Endothelial cell of umbilical vein (primary cell): Measurements from ENCODE around the gene RSRC1. TPM values are rescaled to one million over a fixed set of nuclear protein-coding genes. Genes with fewer than 3 reads are reported as not detected.

Experiments used
- BruUV-seq: library from RNA; stranded (reverse); fragments of 400-500 nt; replicated peaks from 2 replicates; lab custom pipeline; 2021; lab: Mats Ljungman, UMichigan
- CTCF ChIA-PET: fragments of 300-600, 350-600 bp; sonication (Branson Sonifier 250); formaldehyde crosslinking; loops from one replicate; lab custom pipeline; 2021; ENCODE audit warnings: antibody characterized with exemption, inconsistent platforms; lab: Charles Lee
- POLR2A ChIA-PET: fragments of 300-600, 350-600 bp; sonication (Branson Sonifier 250); formaldehyde crosslinking; loops from one replicate; lab custom pipeline; 2021; ENCODE audit warnings: antibody characterized with exemption, inconsistent platforms; lab: Charles Lee
- DNase-seq: peaks from one replicate; pipeline ENCODE4 v3.0.0-alpha.2; 2011; ENCODE audit warnings: low read depth, low spot score
- FAIRE-seq: peaks from 2 replicates; lab custom pipeline; 2011; peaks lifted over from hg19 to GRCh38; lab: Jason Lieb, UNC
- H2AFZ ChIP-seq: 2 replicates; pipeline ENCODE4 v1.6.0; 2012; ENCODE audit warnings: low read depth, low read length, control low read depth, inconsistent platforms
- H3K27ac ChIP-seq: 2 replicates; pipeline ENCODE4 v1.5.1; 2011; ENCODE audit warnings: low read depth, mild to moderate bottlenecking, control low read depth, low read length, moderate library complexity; ENCODE audit not compliant: insufficient read depth
- H3K27me3 ChIP-seq, 2 experiments: 2 replicates each; pipeline versions ENCODE4 v1.6.0 to v1.6.1; 2011; ENCODE audit warnings: low read length in 2 of 2, mixed read lengths in 1 of 2; ENCODE audit not compliant: control insufficient read depth in 2 of 2, insufficient read depth in 2 of 2
- H3K36me3 ChIP-seq, 2 experiments: 2 replicates in 1 of 2; 3 replicates in 1 of 2; pipeline ENCODE4 v1.5.1; 2011; ENCODE audit warnings: low read length in 2 of 2, mild to moderate bottlenecking in 1 of 2, moderate library complexity in 1 of 2; ENCODE audit not compliant: control insufficient read depth in 2 of 2, insufficient read depth in 2 of 2; ENCODE audit errors: extremely low read depth in 1 of 2
- H3K4me1 ChIP-seq: 3 replicates; pipeline ENCODE4 v1.5.1; 2011; ENCODE audit warnings: mild to moderate bottlenecking, low read length; ENCODE audit not compliant: control insufficient read depth, insufficient read depth; ENCODE audit errors: extremely low read depth
- H3K4me2 ChIP-seq: 2 replicates; pipeline ENCODE4 v1.6.1; 2011; ENCODE audit warnings: low read length, control low read depth, mixed read lengths; ENCODE audit not compliant: insufficient read depth
- H3K4me3 ChIP-seq, 3 experiments: fragments of 200-600 bp in 1 of 3; sonication (generic), shearing (Covaris generic) in 1 of 3; replicated peaks in 1 of 3; 2 replicates each; pipeline ENCODE4 v1.5.1; 2011 to 2016; ENCODE audit warnings: control low read depth in 3 of 3, low read length in 3 of 3, mild to moderate bottlenecking in 2 of 3, inconsistent platforms in 1 of 3, low read depth in 1 of 3, moderate library complexity in 1 of 3; ENCODE audit not compliant: insufficient read depth in 1 of 3
- H3K79me2 ChIP-seq: 2 replicates; pipeline ENCODE4 v1.6.0; 2012; ENCODE audit warnings: low read length, inconsistent platforms; ENCODE audit not compliant: control insufficient read depth, insufficient read depth
- H3K9ac ChIP-seq: replicated peaks from 2 replicates; pipeline ENCODE3; 2011; ENCODE audit warnings: low read length, control low read depth; ENCODE audit not compliant: insufficient read depth; ENCODE audit errors: extremely low read depth
- H3K9me1 ChIP-seq: replicated peaks from 3 replicates; pipeline ENCODE4 v1.6.0; 2011; ENCODE audit warnings: mild to moderate bottlenecking, low read length; ENCODE audit not compliant: control insufficient read depth, insufficient read depth; ENCODE audit errors: extremely low read depth
- H3K9me3 ChIP-seq: replicated peaks from 2 replicates; pipeline ENCODE4 v1.5.1; 2012; ENCODE audit warnings: low read length, inconsistent platforms; ENCODE audit not compliant: control insufficient read depth, insufficient read depth
- H4K20me1 ChIP-seq: replicated peaks from 2 replicates; pipeline ENCODE3; 2011; ENCODE audit warnings: mild to moderate bottlenecking, low read length; ENCODE audit not compliant: control insufficient read depth, insufficient read depth; ENCODE audit errors: extremely low read depth
- EZH2 ChIP-seq: IDR thresholded peaks from 2 replicates; pipeline ENCODE4 v1.6.1; 2012; ENCODE audit warnings: borderline replicate concordance, low read depth, mild to moderate bottlenecking, moderate library complexity, low read length, inconsistent platforms; ENCODE audit not compliant: severe bottlenecking
- FOS ChIP-seq: IDR thresholded peaks from 2 replicates; pipeline ENCODE4 v1.6.1; 2011; ENCODE audit warnings: mild to moderate bottlenecking, low read length, moderate library complexity, borderline replicate concordance; ENCODE audit not compliant: insufficient read depth
- GATA2 ChIP-seq: IDR thresholded peaks from 2 replicates; pipeline ENCODE4 v1.7.0; 2011; ENCODE audit warnings: low read depth, mild to moderate bottlenecking, moderate library complexity, mixed read lengths, low read length; ENCODE audit not compliant: insufficient read length, insufficient read depth
- JUN ChIP-seq: IDR thresholded peaks from 2 replicates; pipeline ENCODE4 v1.6.1; 2011; ENCODE audit warnings: borderline replicate concordance, low read depth; ENCODE audit not compliant: insufficient read length, insufficient read depth
- MYC ChIP-seq: IDR thresholded peaks from one replicate; pipeline ENCODE4 v1.6.1; 2011; ENCODE audit warnings: mild to moderate bottlenecking, low read depth, low read length
- POLR2A ChIP-seq: IDR thresholded peaks from 2 replicates; pipeline ENCODE4 v1.6.1; 2012; ENCODE audit warnings: low read depth, mild to moderate bottlenecking, control low read depth, low read length
- POLR2AphosphoS5 ChIP-seq: IDR thresholded peaks from 2 replicates; pipeline ENCODE4 v1.6.1; 2012; ENCODE audit warnings: low read depth, mild to moderate bottlenecking, control low read depth, low read length, moderate library complexity; ENCODE audit not compliant: insufficient read depth
- dilution Hi-C: fragments of 300-500 bp; cut with MboI; formaldehyde crosslinking; loops from one replicate; pipeline ENCODE4 v1.15.0; 2019; ENCODE audit warnings: low sequenced_read_pairs; ENCODE audit not compliant: extremely low pct_ligation_motif_present
- intact Hi-C: fragments of 100-400 bp; cut with micrococcal nuclease; formaldehyde crosslinking; loops from one replicate; pipeline ENCODE4 v1.10.0; 2022
- polyA plus RNA-seq, 4 experiments: library from polyadenylated mRNA; depleted of rRNA in 3 of 4; stranded (reverse) in 3 of 4; unstranded in 1 of 4; fragments of >200 nt; gene quantifications; 2 replicates each; pipeline versions ENCODE4 v1.2.1 to v1.2.3, GENCODE V29; 2011 to 2012; ENCODE audit warnings: missing spikeins in 1 of 4
- total RNA-seq: library from RNA; stranded (reverse); gene quantifications from 2 replicates; pipeline ENCODE4 v1.2.3, GENCODE V29; 2021
- TF ChIP-seq, protein P1 (sequence below), 2 donors: IDR thresholded peaks; 1 replicate in 1 of 2; 2 replicates in 1 of 2; pipeline ENCODE4 v1.5.1; 2011; ENCODE audit warnings: low read length in 2 of 2, mild to moderate bottlenecking in 2 of 2, moderate library complexity in 2 of 2, control low read depth in 1 of 2, inconsistent platforms in 1 of 2, low read depth in 1 of 2; ENCODE audit not compliant: insufficient read depth in 1 of 2; ENCODE audit errors: extremely low read depth in 1 of 2
- TF ChIP-seq, protein P2 (sequence below): IDR thresholded peaks from 2 replicates; pipeline ENCODE4 v1.6.1; 2011; ENCODE audit not compliant: insufficient read depth, insufficient read length

Gene RSRC1
- total and polyA plus RNA-seq, 2 donors (not counting 3 experiments of a cell fraction or from before 2014, with no cell fraction given) = 1.8 to 25.4 TPM

- FAIRE-seq = no peak
- CTCF ChIA-PET = no interaction called here
- Histone ChIP-seq H3K27ac (no peak overlapping the region), H3K9me1 (no peaks in the 10 kb centered on the region), H4K20me1 (no peaks in the 10 kb centered on the region), H3K9ac (no peak overlapping the region), H3K36me3 (no peaks in the 10 kb centered on the region), H3K4me1 (no peaks in the 10 kb centered on the region), H3K9me3 (no peaks in the 10 kb centered on the region), H2AFZ (no peak overlapping the region), H3K4me2 (no peak overlapping the region), H3K27me3 (no peaks in the 10 kb centered on the region), H3K79me2 (no peaks in the 10 kb centered on the region), H3K4me3 (no peak overlapping the region)
- no peak for DNase-seq
- dilution Hi-C loops (no loop called here), intact Hi-C loops (no loop called here)
- BruUV-seq = no TSS peak
- POLR2A ChIA-PET = no interaction called here
- TF ChIP-seq, protein P1, sequence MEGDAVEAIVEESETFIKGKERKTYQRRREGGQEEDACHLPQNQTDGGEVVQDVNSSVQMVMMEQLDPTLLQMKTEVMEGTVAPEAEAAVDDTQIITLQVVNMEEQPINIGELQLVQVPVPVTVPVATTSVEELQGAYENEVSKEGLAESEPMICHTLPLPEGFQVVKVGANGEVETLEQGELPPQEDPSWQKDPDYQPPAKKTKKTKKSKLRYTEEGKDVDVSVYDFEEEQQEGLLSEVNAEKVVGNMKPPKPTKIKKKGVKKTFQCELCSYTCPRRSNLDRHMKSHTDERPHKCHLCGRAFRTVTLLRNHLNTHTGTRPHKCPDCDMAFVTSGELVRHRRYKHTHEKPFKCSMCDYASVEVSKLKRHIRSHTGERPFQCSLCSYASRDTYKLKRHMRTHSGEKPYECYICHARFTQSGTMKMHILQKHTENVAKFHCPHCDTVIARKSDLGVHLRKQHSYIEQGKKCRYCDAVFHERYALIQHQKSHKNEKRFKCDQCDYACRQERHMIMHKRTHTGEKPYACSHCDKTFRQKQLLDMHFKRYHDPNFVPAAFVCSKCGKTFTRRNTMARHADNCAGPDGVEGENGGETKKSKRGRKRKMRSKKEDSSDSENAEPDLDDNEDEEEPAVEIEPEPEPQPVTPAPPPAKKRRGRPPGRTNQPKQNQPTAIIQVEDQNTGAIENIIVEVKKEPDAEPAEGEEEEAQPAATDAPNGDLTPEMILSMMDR (IDR thresholded peaks at IDR 0.05; ENCODE audit: extremely low read depth in 1 of 2, insufficient read depth in 1 of 2, low read depth in 1 of 2, low read length in 2 of 2) = no peak
- TF ChIP-seq JUN (no peak), FOS (no peak), POLR2AphosphoS5 (no peak), POLR2A (no peak), GATA2 (no peak), EZH2 (no peak), MYC (no peak)
- TF ChIP-seq, protein P2, sequence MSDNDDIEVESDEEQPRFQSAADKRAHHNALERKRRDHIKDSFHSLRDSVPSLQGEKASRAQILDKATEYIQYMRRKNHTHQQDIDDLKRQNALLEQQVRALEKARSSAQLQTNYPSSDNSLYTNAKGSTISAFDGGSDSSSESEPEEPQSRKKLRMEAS = no peak
Measured at GRCh38 chr3:158350971-158351370, 241.1 kb downstream of the RSRC1 start.
